HepG2 (cell line): ENCODE measurements around the gene GCG. TPM values are rescaled to one million over a fixed set of nuclear protein-coding genes. Genes with fewer than 3 reads are reported as not detected.

ENCODE experiments used
- ATAC-seq: fragments of 200-7000 bp; cut with Tn5 transposase; 3 replicates; pipeline ENCODE4 v1.9.1; 2020; ENCODE audit warnings: mild to moderate bottlenecking, moderate library complexity
- BruUV-seq: library from RNA; stranded (reverse); fragments of 400-500 nt; replicated peaks from 2 replicates; lab custom pipeline; 2021; lab: Mats Ljungman, UMichigan
- CTCF ChIA-PET: fragments of 300-600 bp; formaldehyde crosslinking; extraction: SDS; loops from one replicate; lab custom pipeline; 2021; ENCODE audit warnings: low total read pairs, inconsistent platforms, low intra/inter-chr PET ratio; lab: Yijun Ruan, JAX
- POLR2A ChIA-PET: fragments of 350-600 bp; sonication (Branson Sonifier 250); formaldehyde crosslinking; loops from one replicate; lab custom pipeline; 2020; ENCODE audit warnings: antibody characterized with exemption, inconsistent platforms; lab: Yijun Ruan, JAX
- DNase-seq: peaks from one replicate; pipeline ENCODE4 v3.0.0-alpha.2; 2015; ENCODE audit warnings: low spot score
- FAIRE-seq: peaks from 3 replicates; lab custom pipeline; 2011; peaks lifted over from hg19 to GRCh38; lab: Jason Lieb, UNC
- H2AFZ ChIP-seq: one replicate; pipeline ENCODE4 v1.6.1; 2011; ENCODE audit warnings: low read length, inconsistent platforms
- H3K27ac ChIP-seq: fragments of 300-600 bp; 3 replicates; pipeline ENCODE4 v1.8.0; 2011; ENCODE audit warnings: mixed run types, mild to moderate bottlenecking, mixed read lengths, low read length, inconsistent platforms; ENCODE audit not compliant: insufficient read depth; ENCODE audit errors: extremely low read length
- H3K27me3 ChIP-seq, 2 experiments: fragments of 200-600 bp in 1 of 2; 2 replicates in 1 of 2; 3 replicates in 1 of 2; pipeline versions ENCODE4 v1.6.0 to v1.8.0; 2011; ENCODE audit warnings: low read length in 2 of 2, mild to moderate bottlenecking in 2 of 2, moderate library complexity in 2 of 2, inconsistent platforms in 1 of 2; ENCODE audit not compliant: insufficient read depth in 2 of 2, control insufficient read depth in 1 of 2
- H3K36me3 ChIP-seq, 2 experiments: fragments of 200-600 bp in 1 of 2; replicated peaks in 1 of 2; 2 replicates in 1 of 2; 3 replicates in 1 of 2; pipeline versions ENCODE4 v1.5.1 to v1.8.0; 2011; ENCODE audit warnings: low read length in 2 of 2, inconsistent platforms in 1 of 2; ENCODE audit not compliant: insufficient read depth in 2 of 2, control insufficient read depth in 1 of 2
- H3K4me1 ChIP-seq: 2 replicates; pipeline ENCODE4 v1.5.1; 2012; ENCODE audit warnings: low read length, inconsistent platforms; ENCODE audit not compliant: insufficient read depth
- H3K4me2 ChIP-seq: 2 replicates; pipeline ENCODE4 v1.6.0; 2011; ENCODE audit warnings: low read depth, low read length, inconsistent platforms
- H3K4me3 ChIP-seq, 3 experiments: fragments of 200-600 bp in 1 of 3; sonication (generic), shearing (Covaris generic) in 1 of 3; replicated peaks in 1 of 3; 2 replicates each; pipeline ENCODE4 v1.5.1; 2011 to 2016; ENCODE audit warnings: low read length in 3 of 3, inconsistent platforms in 2 of 3, low read depth in 2 of 3, mild to moderate bottlenecking in 2 of 3, control low read depth in 1 of 3, mixed read lengths in 1 of 3; ENCODE audit not compliant: insufficient read depth in 1 of 3
- H3K79me2 ChIP-seq: one replicate; pipeline ENCODE4 v1.6.1; 2011; ENCODE audit warnings: low read length, inconsistent platforms; ENCODE audit not compliant: insufficient read depth
- H3K9ac ChIP-seq: 2 replicates; pipeline ENCODE4 v1.6.0; 2011; ENCODE audit warnings: mild to moderate bottlenecking, low read depth, low read length, inconsistent platforms; ENCODE audit not compliant: insufficient read depth
- H3K9me3 ChIP-seq: 2 replicates; pipeline ENCODE4 v1.5.1; 2012; ENCODE audit warnings: mild to moderate bottlenecking, low read length
- H4K20me1 ChIP-seq: 2 replicates; pipeline ENCODE4 v1.6.0; 2011; ENCODE audit warnings: inconsistent platforms, mild to moderate bottlenecking, low read length, moderate library complexity; ENCODE audit not compliant: insufficient read depth
- ARID2 ChIP-seq: sonication (generic); formaldehyde crosslinking; IDR thresholded peaks from 2 replicates; pipeline ENCODE4 v1.8.1; 2022; ENCODE audit warnings: mild to moderate bottlenecking, missing genetic modification reagents, borderline replicate concordance
- ATF1 ChIP-seq: IDR thresholded peaks from 2 replicates; pipeline ENCODE4 v1.6.1; 2016; ENCODE audit warnings: mild to moderate bottlenecking, control low read depth
- PRMT3 ChIP-seq: sonication (generic); formaldehyde crosslinking; IDR thresholded peaks from 2 replicates; pipeline ENCODE4 v1.8.1; 2022; ENCODE audit warnings: low read depth, mild to moderate bottlenecking, moderate library complexity, missing genetic modification reagents, borderline replicate concordance
- RBAK ChIP-seq: sonication (generic); formaldehyde crosslinking; IDR thresholded peaks from 2 replicates; pipeline ENCODE4 v1.5.1; 2020; ENCODE audit warnings: mild to moderate bottlenecking, missing genetic modification reagents
- SCMH1 ChIP-seq: sonication (generic); formaldehyde crosslinking; IDR thresholded peaks from 2 replicates; pipeline ENCODE4 v1.9.0; 2021; ENCODE audit warnings: missing genetic modification reagents, mild to moderate bottlenecking, borderline replicate concordance
- SETDB1 ChIP-seq: sonication (generic); formaldehyde crosslinking; IDR thresholded peaks from 2 replicates; pipeline ENCODE4 v1.5.1; 2020; ENCODE audit warnings: missing genetic modification reagents, mild to moderate bottlenecking, borderline replicate concordance
- SMC3 ChIP-seq: IDR thresholded peaks from 2 replicates; pipeline ENCODE4 v1.6.1; 2011; ENCODE audit warnings: low read length, improper control_type of control experiment
- ZBTB2 ChIP-seq: sonication (generic); formaldehyde crosslinking; IDR thresholded peaks from 2 replicates; pipeline ENCODE4 v1.8.0; 2022; ENCODE audit warnings: low read depth, missing genetic modification reagents
- ZNF207 ChIP-seq: fragments of 450-650 bp; IDR thresholded peaks from 2 replicates; pipeline ENCODE4 v1.6.1; 2016; ENCODE audit warnings: antibody characterized with exemption, borderline replicate concordance
- ZNF333 ChIP-seq: sonication (generic); formaldehyde crosslinking; IDR thresholded peaks from 2 replicates; pipeline ENCODE4 v1.4.0; 2020; ENCODE audit warnings: mild to moderate bottlenecking, missing genetic modification reagents, borderline replicate concordance
- ZNF382 ChIP-seq: sonication (generic); formaldehyde crosslinking; IDR thresholded peaks from 2 replicates; pipeline ENCODE4 v1.5.0; 2020; ENCODE audit warnings: missing genetic modification reagents, mild to moderate bottlenecking, borderline replicate concordance
- WGBS: methylation state at CpG from one replicate; pipeline ENCODE4 v1.1.6; 2017; ENCODE audit warnings: low lambda C conversion rate; 5-methylcytosine and 5-hydroxymethylcytosine counted together
- in situ Hi-C: cut with HindIII; loops from 2 replicates; pipeline ENCODE4 v1.10.0; 2017; ENCODE audit warnings: low pct_unique_long_range_greater_than_20kb; ENCODE audit not compliant: extremely low pct_ligation_motif_present
- intact Hi-C: fragments of 100-400 bp; cut with micrococcal nuclease; formaldehyde crosslinking; loops from one replicate; pipeline ENCODE4 v1.10.0; 2022; ENCODE audit not compliant: unreplicated experiment
- polyA plus RNA-seq, 8 experiments: library from polyadenylated mRNA; depleted of rRNA in 3 of 8; stranded (reverse) in 7 of 8; unstranded in 1 of 8; fragments of >200 nt; fragmentation: Illumina TruSeq in 4 of 8; extraction: Trizol in 4 of 8; gene quantifications; 2 replicates each; pipeline versions ENCODE4 v1.2.1 to v1.2.3, GENCODE V29; 2011 to 2016; ENCODE audit warnings: low read depth in 4 of 8, missing spikeins in 1 of 8, mixed read lengths in 1 of 8; ENCODE audit not compliant: insufficient read depth in 1 of 8
- total RNA-seq, 5 experiments: library from RNA; depleted of rRNA; stranded (reverse); fragments of >200 nt; fragmentation: Illumina TruSeq; extraction: Trizol; gene quantifications; 2 replicates each; pipeline ENCODE4 v1.2.3, GENCODE V29; 2016; ENCODE audit warnings: low read depth in 1 of 5

The GCG gene
- total and polyA plus RNA-seq, 2 of the 13 experiments (the other 11 are each of a cell fraction or from before 2014, with no cell fraction given) = not detected

DNA sequence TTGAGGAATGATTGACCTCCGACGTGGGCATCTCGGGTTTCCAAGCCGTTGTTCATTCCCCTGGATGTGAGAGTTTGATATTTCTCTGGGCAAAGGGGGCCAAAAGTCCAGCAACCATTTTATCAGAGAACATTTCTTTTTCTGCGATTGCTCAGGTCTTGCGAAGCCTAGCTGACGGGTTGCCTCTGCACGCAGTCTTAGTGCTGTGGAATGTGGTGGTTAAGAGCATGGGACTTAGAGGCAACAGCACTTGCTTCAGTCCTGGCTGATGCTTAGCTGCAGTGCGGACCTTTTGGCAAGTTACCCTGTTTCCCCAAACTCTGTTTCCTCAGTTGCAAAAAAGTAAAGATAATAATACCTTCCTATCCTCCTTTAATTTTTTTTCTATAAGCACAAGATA lies 46.2 kb upstream of the GCG start:
- Histone ChIP-seq H3K4me1 (no peaks in the 10 kb centered on the region), H3K27me3 (no peaks in the 10 kb centered on the region; a peak in 1 of 5 replicates), H3K36me3 (no peaks in the 10 kb centered on the region), H3K9me3 (no peaks in the 10 kb centered on the region), H2AFZ (no peak overlapping the region), H3K4me2 (no peak overlapping the region), H3K4me3 (no peak overlapping the region), H4K20me1 (no peaks in the 10 kb centered on the region), H3K27ac (no peak overlapping the region), H3K79me2 (no peaks in the 10 kb centered on the region), H3K9ac (no peak overlapping the region)
- no TSS peak for BruUV-seq
- FAIRE-seq = no peak
- intact Hi-C loops (no loop called here), in situ Hi-C loops (no loop called here)
- CTCF ChIA-PET = no interaction called here
- TF ChIP-seq SCMH1 (no peak), SETDB1 (CRISPR knock-in tag) (no peak), ATF1 (CRISPR knock-in tag) (no peak), ZBTB2 (CRISPR knock-in tag) (no peak), ZNF207 (no peak), ZNF382 (CRISPR knock-in tag) (no peak), ARID2 (CRISPR knock-in tag) (no peak), RBAK (CRISPR knock-in tag) (no peak), ZNF333 (CRISPR knock-in tag) (no peak), PRMT3 (CRISPR knock-in tag) (no peak), SMC3 (no peak)
- whole genome bisulfite sequencing = 13% methylated on average over 9 of the region's 9 CpGs
- POLR2A ChIA-PET = no interaction called here
- ATAC-seq = 0 out of 3 replicates have a peak, but pooled peaks have one; percentile 38
- DNase-seq = no peak
